NK-92 treated with Interleukin-12 subunit alpha and Interleukin-12 subunit beta, amount 100 ng/mL, for 24 hours (cell line): Measurements from ENCODE around the gene PTOV1.

ENCODE experiments used
- DNase-seq: peaks from one replicate; lab custom pipeline; 2025; lab: John Stamatoyannopoulos, UW

The PTOV1 gene

DNA sequence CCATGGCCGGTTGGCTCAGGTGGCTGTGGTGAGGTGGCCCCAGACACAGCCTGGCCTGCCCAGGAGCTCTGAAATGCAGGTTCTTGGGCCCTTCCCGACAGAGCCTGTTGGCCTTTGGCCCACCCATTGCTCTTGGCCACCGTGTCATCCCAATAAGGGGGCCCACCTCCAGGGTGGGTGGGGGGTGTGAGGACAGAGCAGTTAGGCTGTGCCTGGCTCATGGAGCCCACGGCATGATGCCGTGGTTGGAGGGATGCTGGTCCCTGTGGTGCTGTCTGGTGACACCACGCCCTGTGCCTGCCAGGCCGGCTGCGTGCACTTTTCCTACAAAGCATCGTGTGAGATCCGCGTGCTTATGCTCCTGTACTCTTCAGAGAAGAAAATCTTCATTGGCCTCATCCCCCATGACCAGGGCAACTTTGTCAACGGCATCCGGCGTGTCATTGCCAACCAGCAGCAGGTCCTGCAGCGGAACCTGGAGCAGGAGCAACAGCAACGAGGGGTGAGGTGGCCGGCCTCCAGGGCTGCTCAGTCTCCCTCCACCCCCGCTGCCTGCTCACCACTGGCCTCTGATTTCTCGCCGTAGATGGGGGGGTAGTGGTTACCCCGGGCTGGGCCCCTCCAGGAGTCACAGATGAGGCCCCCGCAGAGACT, 8.8 kb downstream of the PTOV1 start:
- no peak for DNase-seq

DNA sequence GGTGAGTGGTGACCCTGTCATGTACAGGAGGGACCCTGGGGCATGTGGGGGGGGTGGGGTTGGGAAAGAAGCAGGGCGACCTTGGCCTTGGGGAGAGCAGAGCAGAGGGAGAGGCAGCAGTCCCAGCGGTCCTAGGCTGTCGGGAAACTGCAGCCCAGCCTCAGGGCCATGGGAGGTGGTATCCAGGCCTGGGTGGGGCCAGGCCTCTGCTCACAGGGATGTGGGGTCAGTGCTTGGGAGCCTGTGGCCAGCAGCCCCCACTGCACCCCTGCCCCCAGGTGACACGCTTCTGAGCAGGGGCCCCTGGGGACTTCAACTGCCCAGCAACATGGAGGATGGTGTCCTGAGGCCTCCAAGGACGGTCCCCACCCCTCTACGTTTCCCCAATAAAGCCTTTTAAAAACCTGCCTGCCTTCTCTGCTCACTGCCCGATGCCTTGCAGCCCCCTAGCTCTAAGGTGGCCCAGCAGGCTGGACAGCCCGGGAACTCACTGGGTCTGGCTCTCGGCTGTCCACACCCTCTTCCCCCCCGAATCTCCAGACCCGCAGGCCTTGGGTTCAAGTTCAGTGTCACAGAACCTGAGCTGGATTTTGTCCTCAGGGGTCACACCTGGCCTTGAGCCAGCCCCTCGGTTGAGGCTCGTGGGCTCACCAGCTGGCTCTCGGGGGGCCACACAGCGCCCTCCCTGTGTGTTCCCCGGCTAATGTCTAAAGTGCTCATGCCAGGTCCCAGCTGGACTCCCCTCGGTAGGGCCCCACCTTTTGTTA, 9.6 kb downstream of the PTOV1 start:
- DNase-seq = no peak

DNA sequence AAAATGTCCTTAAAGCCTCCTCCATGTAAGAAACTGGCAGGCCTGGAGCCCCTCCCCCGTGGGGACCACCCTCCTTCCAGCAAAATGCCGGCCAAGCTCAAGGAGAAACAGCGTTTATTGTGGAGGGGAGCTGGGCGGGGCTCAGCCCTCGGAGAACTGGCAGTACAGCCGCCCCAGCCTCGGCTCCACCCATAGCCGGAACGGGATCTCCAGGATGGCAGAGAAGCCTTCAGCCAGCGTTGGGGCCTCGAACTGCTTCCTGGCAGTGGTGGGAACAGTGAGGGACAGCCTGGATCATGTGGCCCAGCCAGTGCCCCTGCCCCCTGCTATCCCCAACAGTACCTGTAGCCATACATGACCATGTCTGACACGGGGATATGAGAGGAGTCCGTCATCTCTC, 10.1 kb downstream of the PTOV1 start:
- DNase-seq = no peak

DNA sequence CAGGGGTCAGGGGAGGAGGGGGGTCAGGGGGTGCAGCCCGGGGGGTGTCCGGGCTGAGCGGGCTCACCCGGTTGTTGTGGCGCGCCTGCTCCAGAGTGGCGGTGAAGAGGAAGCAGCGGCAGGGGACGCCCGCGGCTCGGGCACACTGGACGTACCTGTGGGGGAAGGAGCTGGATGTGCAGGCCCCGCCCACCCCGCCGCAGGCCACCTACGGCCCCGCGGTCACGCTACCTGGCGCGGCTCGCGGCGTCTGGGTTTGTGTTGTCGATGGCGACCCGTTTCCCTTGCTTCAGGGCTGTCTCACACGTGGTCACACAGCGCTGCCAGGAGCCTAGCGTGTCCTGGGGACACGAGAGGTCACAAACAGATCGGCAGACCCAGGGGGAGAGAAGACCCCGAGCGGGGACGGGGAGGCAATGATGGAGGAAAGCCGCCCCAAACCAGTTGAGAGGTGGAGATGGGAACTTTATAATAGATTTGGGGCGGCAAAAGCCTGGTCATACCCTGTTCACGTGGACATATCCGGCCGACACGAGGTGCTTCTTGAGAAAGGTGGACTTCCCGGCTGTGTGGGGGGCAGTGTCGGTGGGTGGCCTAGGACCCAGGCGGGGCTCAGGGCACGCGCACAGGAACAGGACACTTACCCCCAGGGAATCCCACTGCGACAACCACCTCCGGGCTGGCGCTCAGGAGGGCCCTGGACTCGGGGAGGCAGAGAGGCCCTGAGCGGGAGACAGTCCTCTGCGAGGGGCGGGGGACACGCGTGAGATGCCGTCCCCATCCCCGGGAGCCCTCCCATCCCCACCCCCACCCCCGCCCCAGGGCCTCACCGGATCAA, 10.8 kb downstream of the PTOV1 start:
- no peak for DNase-seq

DNA sequence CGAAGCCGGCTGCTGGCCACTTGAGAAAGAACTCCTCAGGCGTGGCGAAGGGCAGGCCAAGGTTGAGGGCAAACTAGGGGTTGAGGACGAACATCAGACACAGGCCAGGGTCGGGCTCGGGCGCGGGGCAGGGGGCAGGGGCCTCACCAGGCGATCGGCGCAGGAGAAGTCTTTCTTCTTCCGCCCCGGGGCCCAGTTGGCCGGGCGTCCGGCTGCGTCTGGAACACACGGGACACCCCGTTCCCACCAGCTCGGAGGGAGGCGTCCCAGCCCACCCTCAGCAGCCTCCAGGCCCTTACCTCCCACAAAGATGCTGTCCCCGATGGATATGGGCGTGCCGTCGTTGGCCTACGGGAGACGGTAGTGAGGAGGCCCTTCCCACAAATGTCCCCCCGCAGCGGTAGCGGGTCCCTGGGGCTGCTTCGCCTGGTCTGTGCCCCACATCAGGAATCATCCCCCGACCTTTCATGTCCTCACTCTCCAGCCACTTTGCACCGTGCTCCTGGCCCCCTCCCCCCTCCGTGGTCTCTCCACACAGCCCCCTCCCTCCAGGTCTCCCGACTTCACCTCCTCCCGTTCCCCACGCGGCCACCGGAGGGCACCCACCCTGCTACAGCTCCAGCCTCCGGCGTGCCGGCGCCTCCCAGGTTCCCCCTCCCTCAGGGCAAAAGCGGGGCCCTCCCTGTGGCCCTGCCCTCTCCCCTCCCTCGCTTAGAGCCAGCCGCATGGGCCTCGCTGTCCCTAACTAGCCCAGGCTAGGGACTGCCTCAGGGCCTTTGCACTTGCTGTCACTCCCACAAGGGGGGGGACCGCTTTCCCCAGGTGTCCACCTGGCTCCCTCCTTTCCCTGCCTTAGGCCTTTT, 11.7 kb downstream of the PTOV1 start:
- DNase-seq = no peak

DNA sequence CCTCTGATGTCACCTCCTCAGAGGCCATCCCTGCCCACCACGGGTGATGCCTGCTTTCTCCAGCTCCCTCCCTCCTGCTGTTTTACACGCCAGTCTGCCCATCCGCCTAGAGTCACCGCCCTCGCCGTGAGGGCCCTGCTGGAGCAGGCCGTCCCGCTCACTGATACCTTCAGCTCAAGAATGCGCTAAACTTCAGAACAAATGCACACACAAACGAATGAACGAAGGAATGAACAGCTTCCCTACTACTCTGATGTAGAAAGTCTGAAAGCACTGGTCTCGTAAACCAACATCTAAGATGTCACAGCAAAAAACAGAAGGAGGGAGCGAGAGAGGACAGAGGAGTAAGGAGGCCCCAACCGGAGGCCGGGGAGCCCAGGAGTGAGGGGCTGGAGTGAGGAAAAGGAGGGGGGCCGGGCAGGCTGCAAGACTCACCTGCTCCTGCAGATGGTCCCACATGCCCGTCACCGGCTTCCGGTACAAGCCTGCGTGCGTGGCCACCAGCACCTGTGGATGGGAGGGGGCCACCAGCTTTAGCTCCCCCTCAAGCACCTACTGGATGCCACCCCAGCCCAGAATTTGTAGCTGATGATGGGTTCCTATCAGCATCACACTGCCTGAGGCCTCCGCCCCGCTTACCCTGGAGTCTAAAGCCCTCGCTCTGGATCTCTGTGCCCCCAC, 12.4 kb downstream of the PTOV1 start:
- no peak for DNase-seq

DNA sequence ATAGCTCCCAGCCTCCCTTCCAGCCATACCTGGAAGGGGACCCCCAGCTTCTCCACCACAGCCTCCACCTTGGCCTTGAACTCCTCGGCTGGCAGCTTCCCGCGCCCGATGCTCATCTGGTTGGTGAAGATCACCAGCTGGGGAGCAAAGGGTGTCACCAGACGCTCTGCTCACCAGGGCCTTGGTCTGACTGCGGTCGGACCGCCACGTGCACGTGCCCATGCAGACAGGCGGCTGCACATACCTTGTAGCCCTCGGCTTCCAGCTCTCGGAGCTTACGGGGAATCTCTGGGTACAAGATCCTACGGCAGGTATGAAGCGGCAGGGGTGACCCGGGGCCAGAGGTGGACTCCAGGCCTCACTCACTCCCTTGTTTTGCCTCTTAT, 13.0 kb downstream of the PTOV1 start:
- no peak for DNase-seq

DNA sequence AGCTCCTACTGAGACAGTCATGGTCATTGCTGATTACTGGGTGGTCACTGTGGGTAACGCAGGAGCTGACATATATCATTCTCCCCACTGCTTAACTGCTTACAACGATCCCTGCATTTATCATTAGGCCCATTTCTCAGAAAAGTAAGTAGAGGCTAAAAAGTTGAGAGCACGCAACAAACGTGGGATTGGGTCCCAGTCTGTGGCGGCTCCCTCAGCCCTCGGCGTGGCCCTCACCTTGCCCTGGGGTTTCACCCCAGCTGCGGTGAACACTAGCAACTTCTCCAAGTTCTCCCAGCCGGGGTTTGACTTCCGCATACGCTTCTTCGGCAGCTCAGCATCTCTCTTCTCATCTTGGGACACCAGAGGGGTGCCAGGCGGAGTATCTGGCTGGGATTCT, 13.9 kb downstream of the PTOV1 start:
- DNase-seq = no peak

DNA sequence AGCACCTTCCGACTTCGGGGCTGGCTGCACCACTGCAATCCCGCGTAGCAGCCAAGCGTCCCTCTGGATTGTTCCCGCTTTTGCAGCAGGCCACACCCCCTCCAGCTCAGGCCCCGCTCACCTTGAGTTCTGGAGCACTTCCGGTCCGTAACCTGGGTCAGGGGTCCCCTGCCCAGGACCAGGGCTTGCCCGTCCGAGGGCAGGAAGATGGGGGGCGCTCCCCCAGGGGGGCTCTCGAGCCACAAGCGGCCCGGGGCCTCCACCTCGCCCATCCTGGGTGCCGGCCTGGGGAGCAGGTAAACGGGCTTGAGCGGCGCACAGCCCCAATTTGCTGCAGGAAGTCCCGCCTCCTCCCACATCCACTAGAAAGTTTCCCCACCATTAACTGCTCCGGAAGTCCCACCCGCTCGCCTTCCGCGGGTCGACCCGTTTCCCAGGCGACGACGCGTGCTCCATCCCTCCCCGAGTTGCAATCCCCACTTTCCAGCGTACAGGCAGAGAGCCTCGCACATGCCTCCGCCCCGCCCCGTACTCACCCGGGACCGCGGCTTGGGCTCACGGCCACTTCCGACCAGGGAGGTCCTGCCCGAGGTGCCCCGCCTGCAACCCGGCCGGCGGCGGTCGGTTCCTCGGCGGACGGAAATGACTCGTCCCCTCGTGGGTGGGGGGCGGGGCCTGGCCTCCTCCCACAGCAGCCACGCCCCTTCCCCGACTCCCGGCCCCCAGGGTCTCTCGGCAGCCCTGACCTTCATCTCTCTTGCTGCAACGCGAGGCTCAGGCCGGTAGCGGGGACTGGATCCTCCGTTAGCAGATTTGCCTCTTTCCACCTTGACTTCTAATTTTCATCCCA, 16.2 kb downstream of the PTOV1 start, which contains the start of gene PNKP:
Gene PNKP, minus strand, starts transcription at position 644 of the 850 bp plus-strand sequence. Its CDS starts 372 bp downstream, at position 272.
- peak; percentile 97 for DNase-seq

DNA sequence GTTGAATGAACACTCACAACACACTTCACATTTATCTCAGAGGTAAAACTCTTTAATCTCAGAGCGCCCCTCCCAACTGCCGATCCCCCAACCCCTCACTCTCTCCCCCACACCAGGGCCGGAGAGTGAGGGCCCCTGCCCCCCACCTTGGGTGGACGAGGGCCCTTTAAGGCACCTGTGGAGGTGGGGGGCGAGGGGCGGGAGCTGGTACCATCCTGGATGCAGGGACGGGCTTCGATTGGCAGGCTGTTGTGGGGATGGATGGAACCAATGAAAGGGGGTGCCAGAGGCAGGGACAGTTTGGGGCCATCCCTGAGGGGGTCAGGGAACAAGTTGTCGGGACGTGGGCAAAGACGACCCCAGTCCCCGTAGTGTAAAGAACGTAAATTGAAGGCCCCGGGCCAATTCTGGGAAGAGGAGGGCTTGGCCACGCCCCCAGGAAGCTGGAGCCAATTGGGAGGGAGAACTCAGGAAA, 18.1 kb downstream of the PTOV1 start:
- DNase-seq = no peak

DNA sequence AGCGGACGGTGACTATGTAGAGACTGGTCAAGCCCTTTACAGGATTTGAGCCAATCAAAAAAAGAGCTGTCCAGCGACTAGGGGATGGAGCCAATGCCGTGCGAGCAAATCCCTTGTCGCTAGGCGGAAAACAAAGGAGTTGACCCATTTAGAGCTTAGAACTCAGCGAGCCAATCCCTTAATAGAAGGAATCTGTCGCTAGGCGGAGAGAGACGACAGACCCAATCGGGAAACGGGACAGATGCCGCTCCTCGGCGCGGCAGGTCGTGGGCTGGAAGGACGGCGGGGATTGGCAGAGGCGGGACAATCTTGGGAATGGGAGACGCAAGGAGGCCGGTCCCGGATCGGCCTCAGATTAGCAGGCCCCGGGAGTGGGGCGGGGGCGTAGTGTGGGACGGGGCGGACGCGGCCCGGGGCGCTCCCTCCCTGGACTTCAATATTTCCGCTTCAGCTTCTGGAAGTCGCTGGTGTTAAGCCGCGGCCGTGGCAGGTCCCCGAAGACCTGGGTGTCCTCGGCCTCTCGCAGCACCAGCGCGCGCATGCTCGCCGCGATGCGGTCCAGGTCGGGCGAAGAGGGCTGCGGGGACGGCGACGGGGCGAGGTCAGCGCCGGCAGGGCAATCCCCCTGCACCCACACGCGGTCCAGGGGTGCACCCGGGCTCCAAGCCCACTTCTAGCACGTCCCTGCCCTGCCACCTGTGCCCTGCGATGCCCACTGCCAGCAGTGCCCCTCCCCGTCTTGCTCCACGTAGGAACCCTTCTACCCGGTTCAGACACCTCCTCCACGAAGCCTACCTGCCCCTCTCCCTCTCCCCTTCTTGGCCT, 18.7 kb downstream of the PTOV1 start:
- DNase-seq = peak; percentile 92

DNA sequence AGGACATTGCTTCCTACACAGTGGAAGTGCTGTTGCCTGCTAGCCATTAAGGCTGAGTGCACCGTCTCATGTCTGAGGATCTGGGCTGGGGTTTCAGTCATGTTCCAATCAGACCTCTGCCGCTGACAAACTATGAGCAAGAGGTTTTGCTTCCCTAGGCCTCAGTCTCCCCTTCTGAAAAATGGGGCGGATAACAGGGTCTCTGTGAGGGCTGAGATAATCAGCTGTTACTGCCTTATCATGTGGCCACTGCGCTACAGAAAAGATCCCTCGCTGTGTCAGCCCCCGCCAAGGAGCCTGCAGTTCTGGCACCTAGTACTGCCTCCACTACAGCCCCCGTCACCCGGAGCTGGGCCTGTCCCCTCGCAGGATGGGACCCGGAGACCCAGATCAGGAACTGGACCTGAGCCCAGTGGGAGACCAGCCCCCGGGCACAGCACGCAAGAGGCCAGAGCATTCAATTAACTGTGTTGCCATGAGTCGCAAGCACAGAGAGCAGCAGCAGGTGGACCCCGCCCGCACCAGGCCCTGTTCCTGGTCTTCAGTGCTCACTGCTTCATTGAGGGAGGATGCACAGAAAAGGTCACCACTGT, 19.4 kb downstream of the PTOV1 start:
- no peak for DNase-seq

DNA sequence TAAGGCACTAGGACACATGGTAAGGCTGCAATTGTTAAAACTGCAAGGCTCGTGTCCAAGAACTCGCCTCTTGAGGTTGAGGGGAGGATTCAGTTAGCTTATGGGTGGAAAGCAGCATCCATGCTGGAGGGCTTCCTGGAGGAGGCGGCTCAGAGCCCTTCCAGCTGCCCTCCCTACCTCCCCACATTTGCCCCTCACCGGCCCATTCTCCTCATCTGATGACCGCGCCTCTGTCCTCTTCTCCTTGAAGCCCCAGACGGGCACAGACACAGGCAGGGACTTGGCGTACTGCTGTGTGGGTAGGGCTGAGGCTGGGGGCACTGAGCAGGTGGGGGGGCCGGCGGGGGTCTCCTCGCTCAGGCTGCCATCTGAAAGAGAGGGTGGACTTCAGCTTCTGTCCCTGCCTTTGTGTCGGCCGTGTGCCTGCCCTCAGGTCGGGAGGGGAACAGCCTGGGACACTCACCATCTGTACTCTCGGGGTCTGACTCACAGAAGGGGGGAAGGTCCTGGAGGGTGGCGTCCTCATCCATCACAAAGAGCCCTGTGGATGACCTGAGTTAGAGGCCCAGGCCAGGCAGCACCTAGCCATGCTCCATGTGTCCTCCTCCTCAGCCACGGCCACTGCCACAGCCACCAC, 20.5 kb downstream of the PTOV1 start:
- no peak for DNase-seq

DNA sequence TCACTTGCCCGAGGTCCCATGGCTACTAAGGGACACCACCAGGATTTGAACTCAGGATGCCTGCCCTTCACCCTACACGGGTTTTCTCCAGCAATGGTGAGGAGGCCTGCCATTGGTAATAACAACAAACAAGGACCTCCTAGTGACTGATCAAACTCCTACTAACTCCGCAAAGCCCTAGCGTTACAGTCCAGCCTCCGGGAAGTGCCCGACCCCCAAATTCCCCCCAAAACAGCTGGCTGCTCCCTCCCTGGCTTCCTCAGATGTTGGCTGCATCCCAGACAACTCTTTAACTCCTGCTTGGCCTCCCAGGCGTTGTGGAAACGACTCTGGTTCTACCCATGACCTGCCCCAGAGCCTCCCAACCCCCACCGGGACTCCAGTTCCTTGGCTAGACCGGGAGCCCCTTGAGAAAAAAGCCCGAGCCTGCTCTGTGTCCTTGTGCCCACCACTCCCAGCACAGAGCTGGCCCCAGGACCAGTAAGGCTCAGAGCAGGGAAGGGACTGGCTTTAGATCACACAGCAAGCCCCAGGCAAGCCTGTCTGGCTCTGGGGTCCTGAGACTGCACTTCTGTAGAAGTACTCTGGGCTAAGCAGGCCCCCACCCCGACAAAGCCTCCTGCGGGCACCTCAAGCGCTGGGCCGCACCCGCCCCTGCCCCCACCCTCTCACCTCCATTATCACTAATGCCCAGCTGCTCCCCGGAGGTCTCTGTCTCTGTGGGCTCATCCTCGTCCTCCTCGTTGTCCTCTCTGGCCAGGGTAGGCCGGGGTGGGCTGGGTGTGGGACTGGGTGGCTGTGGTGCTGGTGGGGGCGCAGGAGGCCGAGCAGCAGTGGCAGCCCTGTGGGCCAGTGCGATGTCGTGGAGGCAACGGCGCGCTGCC, 21.5 kb downstream of the PTOV1 start:
- no peak for DNase-seq

DNA sequence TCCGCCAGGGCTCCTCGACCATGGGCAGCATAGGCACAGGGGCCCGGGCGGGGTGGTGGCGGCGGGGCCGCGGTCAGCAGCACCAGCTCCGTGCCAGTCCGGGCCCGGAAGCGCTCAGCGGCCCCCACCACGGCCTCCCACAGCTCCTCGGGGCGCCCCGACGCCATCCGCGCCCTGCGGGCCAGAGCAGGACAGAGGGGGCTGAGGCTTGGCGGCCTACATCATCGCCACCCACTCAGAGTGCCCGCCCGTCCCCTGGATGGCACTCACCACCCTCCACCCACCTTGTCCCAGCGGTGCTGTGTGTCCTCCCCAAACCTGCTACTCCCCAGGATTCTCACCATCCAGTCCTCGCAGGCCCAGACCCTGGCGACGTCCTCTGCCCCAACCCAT, 22.2 kb downstream of the PTOV1 start:
- DNase-seq = no peak

DNA sequence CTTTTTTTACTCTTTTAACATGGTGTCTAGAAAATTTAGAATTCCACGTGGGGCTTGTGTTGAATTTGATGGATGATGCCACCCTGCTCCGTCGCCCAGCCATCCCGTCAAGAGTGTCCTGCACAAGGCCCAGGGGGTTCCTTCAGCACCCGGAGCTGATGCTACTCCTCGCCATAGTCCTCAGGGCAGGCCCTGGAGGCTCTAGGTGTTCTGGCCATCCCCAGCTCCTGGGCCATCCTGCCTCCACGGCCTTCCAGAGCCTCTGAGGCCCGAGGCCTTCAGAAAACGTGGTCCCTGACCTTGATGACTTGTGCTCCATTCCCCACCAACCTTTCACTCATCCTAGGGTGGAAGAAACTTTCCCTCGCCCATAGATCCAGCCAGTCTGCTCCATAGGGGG, 22.9 kb downstream of the PTOV1 start:
- no peak for DNase-seq

DNA sequence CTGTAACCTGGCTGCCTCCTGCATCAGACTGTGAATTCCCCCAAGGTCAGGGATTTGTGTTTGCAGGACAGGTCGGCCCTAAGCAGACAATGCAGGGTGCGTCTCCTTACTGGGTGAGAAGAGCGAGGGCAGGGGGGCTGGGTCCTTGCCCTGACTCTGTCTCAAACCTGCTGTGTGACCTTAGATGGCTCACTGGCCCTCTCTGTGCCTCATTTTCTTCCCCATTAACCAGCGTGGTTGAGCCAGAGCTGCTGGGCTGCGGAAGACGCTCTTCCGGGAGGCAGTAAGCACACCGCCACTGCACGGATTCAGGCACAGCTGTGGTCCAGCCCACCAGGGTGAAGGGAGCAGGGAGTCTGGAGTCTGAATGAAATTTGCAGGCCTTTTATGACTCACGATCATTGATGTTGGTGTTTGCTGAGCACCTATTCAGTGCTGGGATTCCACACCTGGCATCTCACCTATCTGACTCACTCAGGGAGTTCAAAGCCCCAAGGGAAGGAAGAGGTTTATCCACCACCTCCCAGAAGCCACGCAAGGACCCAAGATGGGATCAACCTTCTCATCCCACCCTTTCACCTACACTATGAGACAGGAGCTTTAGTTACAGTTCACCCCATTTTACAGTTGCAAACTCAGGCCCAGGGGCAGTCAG, 23.7 kb downstream of the PTOV1 start:
- no peak for DNase-seq
